Endodermal cell (in vitro differentiated cells): ENCODE data around the gene CFHR1. TPM values are rescaled to one million over a fixed set of nuclear protein-coding genes. Genes with fewer than 3 reads are reported as not detected.
"Not testable (repeated sequence)": the region's sequence is repeated elsewhere in the genome, so short reads cannot be mapped to it uniquely, and the experiment has no call there.

ENCODE experiments used
- DNase-seq: peaks from one replicate; pipeline ENCODE4 v3.0.0-alpha.2; 2017
- H3K27ac ChIP-seq: 2 replicates; pipeline ENCODE4 v1.5.1; 2013; ENCODE audit warnings: mild to moderate bottlenecking, low read depth, low read length, moderate library complexity
- H3K27me3 ChIP-seq: 2 replicates; pipeline ENCODE4 v1.6.1; 2013; ENCODE audit warnings: mild to moderate bottlenecking, low read length, moderate library complexity; ENCODE audit not compliant: insufficient read depth, control insufficient read depth, poor library complexity, severe bottlenecking
- H3K36me3 ChIP-seq: 2 replicates; pipeline ENCODE4 v1.7.0; 2013; ENCODE audit warnings: mild to moderate bottlenecking, low read length, moderate library complexity; ENCODE audit not compliant: control insufficient read depth, insufficient read depth
- H3K4me1 ChIP-seq: one replicate; pipeline ENCODE4 v1.7.0; 2013; ENCODE audit warnings: low read length; ENCODE audit not compliant: control insufficient read depth, insufficient read depth
- H3K4me3 ChIP-seq: 2 replicates; pipeline ENCODE4 v1.5.1; 2013; ENCODE audit warnings: mild to moderate bottlenecking, low read length, moderate library complexity
- H3K9ac ChIP-seq: 2 replicates; pipeline ENCODE4 v1.6.1; 2013; ENCODE audit warnings: mild to moderate bottlenecking, low read length, moderate library complexity; ENCODE audit not compliant: poor library complexity, severe bottlenecking; ENCODE audit errors: extremely low read depth
- H3K9me3 ChIP-seq: 2 replicates; pipeline ENCODE4 v1.6.1; 2013; ENCODE audit warnings: mild to moderate bottlenecking, low read length, moderate library complexity; ENCODE audit not compliant: control insufficient read depth
- H3K27ac Mint-ChIP-seq: 2 replicates; pipeline ENCODE4 v1.8.0; 2020; ENCODE audit warnings: mixed read lengths
- H3K27me3 Mint-ChIP-seq: 2 replicates; pipeline ENCODE4 v1.8.0; 2021; ENCODE audit warnings: mild to moderate bottlenecking, mixed read lengths; ENCODE audit not compliant: insufficient read depth
- H3K36me3 Mint-ChIP-seq: 2 replicates; pipeline ENCODE4 v1.8.0; 2020; ENCODE audit warnings: low read depth, mixed read lengths
- H3K4me1 Mint-ChIP-seq: 2 replicates; pipeline ENCODE4 v1.8.0; 2020; ENCODE audit warnings: mixed read lengths
- H3K4me3 Mint-ChIP-seq: 2 replicates; pipeline ENCODE4 v1.8.0; 2020; ENCODE audit warnings: mild to moderate bottlenecking, moderate library complexity, mixed read lengths
- H3K9me3 Mint-ChIP-seq: 2 replicates; pipeline ENCODE4 v1.8.0; 2020; ENCODE audit warnings: mild to moderate bottlenecking, mixed read lengths
- CTCF ChIP-seq: fragments of 200-600 bp; sonication (generic); conservative IDR thresholded peaks from 2 replicates; pipeline ENCODE4 v1.5.0; 2021; ENCODE audit warnings: antibody characterized with exemption, mild to moderate bottlenecking
- WGBS, 2 experiments: methylation state at CpG; one replicate each; pipeline versions ENCODE4 v1.1.5 to v1.1.7; 2013; ENCODE audit warnings: missing lambda C conversion rate in 2 of 2, mixed read lengths in 1 of 2; ENCODE audit not compliant: insufficient coverage in 1 of 2, insufficient read length in 1 of 2; 5-methylcytosine and 5-hydroxymethylcytosine counted together
- total RNA-seq, 2 donors: library from RNA; stranded (reverse); fragmentation: NEBNext Ultra II Directional in 1 of 2; extraction: Animal tissue kit (Norgen Biotek cat#: 25700) in 1 of 2; gene quantifications; 2 replicates in 1 of 2; 3 replicates in 1 of 2; pipeline ENCODE4 v1.2.1, GENCODE V29; 2021

The CFHR1 gene
- total RNA-seq, 2 donors from 2014 or later, result not detected

GRCh38 chr1:196774603-196775002 is 44.9 kb upstream of the CFHR1 start, which contains the start of gene CFHR3:
Gene CFHR3, plus strand, starts transcription at chr1:196774840. Its CDS starts 47 bp downstream, at chr1:196774887.
- Histone ChIP-seq H3K36me3 (no peaks in the 10 kb centered on the region), H3K4me3 (no peak within 1 kb of the TSS), H3K27me3 (no peaks in the 10 kb centered on the region), H3K9ac (no peak within 1 kb of the TSS), H3K27ac (no peak within 1 kb of the TSS), H3K4me1 (no peaks in the 10 kb centered on the region), H3K9me3 (no peaks in the 10 kb centered on the region)
- Mint-ChIP-seq H3K27ac (no peak within 1 kb of the TSS), H3K4me3 (no peak within 1 kb of the TSS), H3K27me3 (no peaks in the 10 kb centered on the region), H3K9me3 (no peaks in the 10 kb centered on the region), H3K36me3 (no peaks in the 10 kb centered on the region), H3K4me1 (no peaks in the 10 kb centered on the region)
- no peak for DNase-seq
- no peak for TF ChIP-seq CTCF

GRCh38 chr1:196777603-196778002 is 41.9 kb upstream of the CFHR1 start:
- Mint-ChIP-seq H3K27me3 (no peaks in the 10 kb centered on the region), H3K9me3 (peaks cover 4% of the 10 kb centered on the region), H3K36me3 (no peaks in the 10 kb centered on the region), H3K27ac (no peak overlapping the region), H3K4me3 (no peak overlapping the region), H3K4me1 (no peaks in the 10 kb centered on the region)
- WGBS, 2 experiments, result 94 to 95% methylated on average over 11 to 13 of the region's 13 CpGs
- Histone ChIP-seq H3K9ac (no peak overlapping the region), H3K27me3 (no peaks in the 10 kb centered on the region), H3K27ac (no peak overlapping the region), H3K9me3 (no peaks in the 10 kb centered on the region), H3K4me3 (no peak overlapping the region), H3K4me1 (no peaks in the 10 kb centered on the region), H3K36me3 (no peaks in the 10 kb centered on the region)
- no peak for TF ChIP-seq CTCF
- no peak for DNase-seq

- WGBS, 2 experiments, result 100% methylated on average over 1 of the region's 1 CpG; no CpG with 5 or more reads in 1 of the 2 experiments
- Mint-ChIP-seq H3K27ac (no peak overlapping the region), H3K4me1 (no peaks in the 10 kb centered on the region), H3K27me3 (no peaks in the 10 kb centered on the region), H3K9me3 (peaks cover 5% of the 10 kb centered on the region), H3K4me3 (no peak overlapping the region), H3K36me3 (no peaks in the 10 kb centered on the region)
- Histone ChIP-seq H3K9ac (no peak overlapping the region), H3K9me3 (no peaks in the 10 kb centered on the region), H3K4me3 (no peak overlapping the region), H3K4me1 (no peaks in the 10 kb centered on the region), H3K27ac (no peak overlapping the region), H3K36me3 (no peaks in the 10 kb centered on the region), H3K27me3 (no peaks in the 10 kb centered on the region)
- peak; percentile 58 for TF ChIP-seq CTCF
- DNase-seq, result no peak
Measured at GRCh38 chr1:196779093-196779492, 40.4 kb upstream of the CFHR1 start.

- not testable (repeated sequence) for H3K36me3 Mint-ChIP-seq, H3K4me1 ChIP-seq, H3K4me3 Mint-ChIP-seq, DNase-seq, H3K27me3 ChIP-seq, H3K4me3 ChIP-seq, H3K9ac ChIP-seq, H3K9me3 ChIP-seq, H3K36me3 ChIP-seq, H3K27me3 Mint-ChIP-seq, H3K27ac Mint-ChIP-seq, H3K27ac ChIP-seq, H3K4me1 Mint-ChIP-seq
- peaks cover 14% of the 10 kb centered on the region for H3K9me3 Mint-ChIP-seq
- WGBS, 2 experiments, result no CpG with 5 or more reads among the region's 1 CpG
Measured at GRCh38 chr1:196791252-196791651, 28.3 kb upstream of the CFHR1 start.

- not testable (repeated sequence) for H3K36me3 ChIP-seq, H3K4me3 Mint-ChIP-seq, H3K9me3 ChIP-seq, H3K27ac Mint-ChIP-seq, DNase-seq, H3K36me3 Mint-ChIP-seq, H3K4me1 ChIP-seq, H3K4me1 Mint-ChIP-seq, H3K27me3 ChIP-seq, H3K4me3 ChIP-seq, H3K9ac ChIP-seq, H3K27me3 Mint-ChIP-seq, H3K27ac ChIP-seq
- peaks cover 16% of the 10 kb centered on the region for H3K9me3 Mint-ChIP-seq
- 86 to 94% methylated on average over 4 of the region's 4 CpGs for WGBS, 2 experiments
Measured at GRCh38 chr1:196794103-196794502, 25.4 kb upstream of the CFHR1 start.
